ENCODE data around the gene KYAT1. TPM values are rescaled to one million over a fixed set of nuclear protein-coding genes. Genes with fewer than 3 reads are reported as not detected.

Gene KYAT1
- total RNA-seq, 1 donor = 2.0 TPM

DNA sequence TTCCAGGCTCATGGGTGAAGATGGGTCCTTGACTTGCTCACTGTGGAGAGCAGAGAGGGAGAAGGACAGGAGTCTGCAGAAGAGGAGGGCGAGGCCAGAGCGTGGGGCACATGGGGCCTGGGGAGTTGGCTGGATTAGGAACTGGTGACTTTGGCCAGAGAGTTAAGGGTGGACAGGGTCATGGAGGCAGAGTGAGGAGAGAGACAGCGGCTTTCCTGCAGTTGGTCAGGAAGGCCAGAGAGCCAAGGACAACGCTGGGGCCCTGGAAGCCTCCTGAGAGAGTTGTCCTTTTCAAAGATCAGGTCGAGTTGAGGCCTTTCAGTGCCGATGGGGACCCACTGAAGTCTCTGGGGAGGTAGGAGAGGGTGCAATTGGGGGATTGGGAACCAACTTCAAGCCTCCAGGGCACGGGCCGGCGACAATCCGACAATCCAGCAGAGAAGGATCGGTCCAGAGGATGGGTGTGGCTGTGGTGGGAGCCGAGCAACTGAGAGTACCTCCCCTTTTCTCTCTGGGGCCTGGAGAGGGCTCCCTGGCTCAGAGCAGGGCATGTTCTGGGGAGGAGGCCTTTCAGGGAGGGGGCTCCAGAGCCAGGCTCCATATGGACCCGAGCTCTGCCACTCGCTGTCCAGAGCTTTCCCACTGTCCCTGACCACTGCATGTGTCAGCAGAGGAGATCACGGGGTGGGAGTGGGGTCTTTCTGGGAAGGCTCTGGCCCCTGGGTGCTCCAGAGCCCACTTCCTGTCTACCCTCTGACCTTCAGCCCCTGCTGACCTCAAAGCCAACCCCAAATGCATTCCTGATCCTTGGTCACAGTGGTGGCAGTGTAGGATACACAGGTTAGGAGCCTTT lies 31.5 kb upstream of the KYAT1 start:
- Histone ChIP-seq H3K27me3 (ENCODE audit: insufficient read depth, low read length) (no peaks in the 10 kb centered on the region), H3K4me3 (ENCODE audit: low read length) (no peak overlapping the region), H3K9me3 (ENCODE audit: low read depth, low read length) (no peaks in the 10 kb centered on the region), H3K4me1 (ENCODE audit: insufficient read depth, low read length) (peaks cover 19% of the 10 kb centered on the region)

DNA sequence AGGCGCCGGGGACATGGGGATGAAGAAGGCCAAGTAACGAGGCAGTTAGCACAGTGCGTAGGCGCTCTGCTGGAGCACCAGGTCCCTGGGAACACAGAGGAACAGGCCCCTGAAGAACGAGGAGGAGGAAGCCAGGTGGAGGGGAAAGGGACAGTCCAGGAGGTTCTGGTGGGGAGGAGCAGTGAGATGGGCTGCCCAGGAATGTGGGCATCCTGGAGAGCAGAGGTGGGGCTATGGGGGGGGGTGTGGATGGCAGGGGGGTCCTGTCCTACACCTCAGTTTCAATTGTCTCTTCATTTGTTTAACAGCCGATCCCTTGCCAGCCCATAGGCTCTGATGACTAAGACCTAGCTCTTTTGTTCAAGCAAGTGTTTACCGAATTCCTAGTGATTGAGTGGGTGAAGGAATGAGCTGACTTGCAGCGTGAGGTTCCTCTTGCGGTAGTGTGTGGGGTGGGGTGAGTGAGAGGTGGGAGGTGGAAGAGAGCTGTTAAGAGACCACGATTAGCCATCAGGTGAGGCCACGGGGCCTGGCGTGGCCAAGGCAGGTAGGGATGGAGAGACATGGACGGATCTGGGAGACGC lies 30.6 kb upstream of the KYAT1 start:
- Histone ChIP-seq H3K9me3 (ENCODE audit: low read depth, low read length) (no peaks in the 10 kb centered on the region), H3K27me3 (ENCODE audit: insufficient read depth, low read length) (no peaks in the 10 kb centered on the region), H3K4me1 (ENCODE audit: insufficient read depth, low read length) (peaks cover 19% of the 10 kb centered on the region), H3K4me3 (ENCODE audit: low read length) (no peak overlapping the region)

DNA sequence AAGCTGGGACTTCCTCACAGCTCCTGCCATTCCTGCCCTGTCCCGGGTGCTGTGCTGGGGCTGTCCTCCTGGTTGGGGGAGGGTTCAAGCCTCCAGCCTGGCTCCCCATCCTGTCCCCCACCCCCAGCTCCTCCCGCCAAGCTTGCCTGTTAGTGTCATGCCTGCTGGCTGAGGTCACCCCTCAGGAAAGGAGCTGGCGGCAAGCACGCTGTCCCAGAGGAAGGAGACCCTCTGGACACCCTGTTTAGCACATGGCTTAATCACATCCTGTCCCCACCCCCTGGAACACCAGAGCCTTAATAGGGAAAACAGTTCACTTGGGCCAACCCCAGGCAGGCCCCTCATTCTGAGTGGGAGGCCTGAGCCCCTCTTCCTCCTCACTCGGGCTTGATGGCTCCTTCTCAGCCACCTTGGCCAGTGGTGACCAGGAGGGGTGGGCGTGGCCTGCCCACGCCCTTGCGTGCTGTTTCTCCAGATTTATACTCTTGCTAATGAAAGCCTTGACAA lies 29.8 kb upstream of the KYAT1 start:
- Histone ChIP-seq H3K9me3 (ENCODE audit: low read depth, low read length) (no peaks in the 10 kb centered on the region), H3K4me1 (ENCODE audit: insufficient read depth, low read length) (peaks cover 19% of the 10 kb centered on the region), H3K4me3 (ENCODE audit: low read length) (no peak overlapping the region), H3K27me3 (ENCODE audit: insufficient read depth, low read length) (no peaks in the 10 kb centered on the region)

DNA sequence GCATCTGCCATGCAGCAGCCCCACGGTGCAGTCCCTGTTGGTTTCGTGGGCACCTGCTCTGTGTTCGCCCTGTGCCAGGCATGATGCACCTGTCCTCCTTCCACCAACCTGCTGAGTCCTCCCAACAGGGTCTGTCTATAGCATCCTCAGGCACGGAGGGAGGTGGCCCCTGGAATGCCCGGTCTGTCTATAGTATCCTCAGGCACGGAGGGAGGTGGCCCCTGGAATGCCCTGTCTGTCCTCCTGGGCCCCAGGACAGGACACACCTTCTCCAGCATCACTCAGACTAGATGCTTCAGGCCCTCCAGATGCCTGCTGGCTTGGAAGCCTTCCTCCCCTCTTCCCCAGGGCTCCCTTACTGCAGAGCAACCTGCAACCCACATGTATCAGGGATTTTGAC lies 29.2 kb upstream of the KYAT1 start:
- Histone ChIP-seq H3K4me3 (ENCODE audit: low read length) (no peak overlapping the region), H3K27me3 (ENCODE audit: insufficient read depth, low read length) (no peaks in the 10 kb centered on the region), H3K9me3 (ENCODE audit: low read depth, low read length) (no peaks in the 10 kb centered on the region), H3K4me1 (ENCODE audit: insufficient read depth, low read length) (peaks cover 19% of the 10 kb centered on the region)

DNA sequence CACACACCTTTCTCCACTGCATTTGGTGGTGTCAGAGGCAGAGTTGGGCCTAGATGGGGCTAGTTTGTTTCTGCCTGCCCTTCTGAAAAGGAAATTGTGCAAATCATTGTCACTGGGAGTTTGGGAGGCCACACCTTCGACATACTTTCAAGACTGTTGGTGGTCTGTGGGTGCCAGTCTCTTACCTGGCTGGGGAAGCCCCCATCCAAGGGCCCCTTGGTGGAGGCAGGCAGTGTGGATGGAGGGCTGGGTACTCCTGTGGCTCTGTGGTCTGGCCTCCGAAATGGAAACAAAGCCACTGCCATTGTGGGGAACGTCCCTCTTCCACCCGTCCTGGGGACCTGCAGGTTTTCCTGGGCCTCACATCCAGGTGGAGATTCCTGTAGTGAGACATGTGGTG lies 28.1 kb upstream of the KYAT1 start:
- Histone ChIP-seq H3K4me1 (ENCODE audit: insufficient read depth, low read length) (peaks cover 19% of the 10 kb centered on the region), H3K27me3 (ENCODE audit: insufficient read depth, low read length) (no peaks in the 10 kb centered on the region), H3K9me3 (ENCODE audit: low read depth, low read length) (no peaks in the 10 kb centered on the region), H3K4me3 (ENCODE audit: low read length) (no peak overlapping the region)

DNA sequence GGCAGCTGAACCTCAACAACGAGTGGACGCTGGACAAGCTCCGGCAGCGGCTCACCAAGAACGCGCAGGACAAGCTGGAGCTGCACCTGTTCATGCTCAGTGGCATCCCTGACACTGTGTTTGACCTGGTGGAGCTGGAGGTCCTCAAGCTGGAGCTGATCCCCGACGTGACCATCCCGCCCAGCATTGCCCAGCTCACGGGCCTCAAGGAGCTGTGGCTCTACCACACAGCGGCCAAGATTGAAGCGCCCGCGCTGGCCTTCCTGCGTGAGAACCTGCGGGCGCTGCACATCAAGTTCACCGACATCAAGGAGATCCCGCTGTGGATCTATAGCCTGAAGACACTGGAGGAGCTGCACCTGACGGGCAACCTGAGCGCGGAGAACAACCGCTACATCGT lies 26.6 kb upstream of the KYAT1 start:
- H3K4me1 ChIP-seq (ENCODE audit: insufficient read depth, low read length) = peaks cover 24% of the 10 kb centered on the region
- no peaks in the 10 kb centered on the region for H3K9me3 ChIP-seq (ENCODE audit: low read depth, low read length)
- H3K27me3 ChIP-seq (ENCODE audit: insufficient read depth, low read length) = no peaks in the 10 kb centered on the region
- no peak overlapping the region for H3K4me3 ChIP-seq (ENCODE audit: low read length)

DNA sequence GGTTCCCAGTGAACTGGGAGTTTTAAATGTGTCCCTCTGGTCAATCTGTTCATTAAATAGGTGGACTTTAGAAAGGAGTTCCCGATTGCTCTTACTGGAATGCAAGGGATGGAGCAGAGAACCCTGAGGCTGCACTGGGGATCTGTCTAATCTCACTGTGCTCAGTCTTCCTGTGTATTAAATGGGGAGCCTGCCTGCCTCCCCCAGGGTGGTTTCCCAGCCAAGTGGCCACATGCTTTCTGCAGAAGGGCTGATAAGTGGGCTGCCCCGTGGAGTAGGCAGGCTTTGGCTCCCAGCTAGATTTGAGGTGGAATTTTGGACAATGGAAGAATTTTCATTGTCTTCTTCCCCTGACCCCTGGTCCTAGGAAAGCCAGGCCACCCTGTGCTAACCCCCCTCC lies 25.0 kb upstream of the KYAT1 start:
- Histone ChIP-seq H3K27me3 (ENCODE audit: insufficient read depth, low read length) (no peaks in the 10 kb centered on the region), H3K4me1 (ENCODE audit: insufficient read depth, low read length) (peaks cover 34% of the 10 kb centered on the region), H3K4me3 (ENCODE audit: low read length) (no peak overlapping the region), H3K9me3 (ENCODE audit: low read depth, low read length) (no peaks in the 10 kb centered on the region)

DNA sequence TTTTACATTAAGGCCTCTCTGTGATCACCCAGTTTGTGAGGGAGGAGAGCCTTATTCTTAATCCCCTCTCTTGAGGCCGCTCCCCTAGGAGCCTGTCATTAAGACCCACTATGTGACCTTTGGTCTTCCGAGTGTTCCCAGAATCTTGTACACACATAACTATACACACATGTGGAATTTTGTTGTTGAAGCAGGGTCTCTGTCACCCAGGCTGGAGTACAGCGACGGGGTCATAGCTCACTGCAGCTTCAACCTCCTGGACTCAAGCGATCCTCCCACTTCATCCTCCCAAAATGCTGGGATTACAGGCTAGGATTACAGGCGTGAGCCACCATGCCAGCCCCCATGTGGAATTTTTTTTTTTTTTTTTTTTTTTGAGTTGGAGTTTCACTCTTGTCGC lies 24.2 kb upstream of the KYAT1 start:
- no peaks in the 10 kb centered on the region for H3K9me3 ChIP-seq (ENCODE audit: low read depth, low read length)
- H3K4me3 ChIP-seq (ENCODE audit: low read length) = no peak overlapping the region
- H3K4me1 ChIP-seq (ENCODE audit: insufficient read depth, low read length) = peaks cover 34% of the 10 kb centered on the region
- no peaks in the 10 kb centered on the region for H3K27me3 ChIP-seq (ENCODE audit: insufficient read depth, low read length)

DNA sequence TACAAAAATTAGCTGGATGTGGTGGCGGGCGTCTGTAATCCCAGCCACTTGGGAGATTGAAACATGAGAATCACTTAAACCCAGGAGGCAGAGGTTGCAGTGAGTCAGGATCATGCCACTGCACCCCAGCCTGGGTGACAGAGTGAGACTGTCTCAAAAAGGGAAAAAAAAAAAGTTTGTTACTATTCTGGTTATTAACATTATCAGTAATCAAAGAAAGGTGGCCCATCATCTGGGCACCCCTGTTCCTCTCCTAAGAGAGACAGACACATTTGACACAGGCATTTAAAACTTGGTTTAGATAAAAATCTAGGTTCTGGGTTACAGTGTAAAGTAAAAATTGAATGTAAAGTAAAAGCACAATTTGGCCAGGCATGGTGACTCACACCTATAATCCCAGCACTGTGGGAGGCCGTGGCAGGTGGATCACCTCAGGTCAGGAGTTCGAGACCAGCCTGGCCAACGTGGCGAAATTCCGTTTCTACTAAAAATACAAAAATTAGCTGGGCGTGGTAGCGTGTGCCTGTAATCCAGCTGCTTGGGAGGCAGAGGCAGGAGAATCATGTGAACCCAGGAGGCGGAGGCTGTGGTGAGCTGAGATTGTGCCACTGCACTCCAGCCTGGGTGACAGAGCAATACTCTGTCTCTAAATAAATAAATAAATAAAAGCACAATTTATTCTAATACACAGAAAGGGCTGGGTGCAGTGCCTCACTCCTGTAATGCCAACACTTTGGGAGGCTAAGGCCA lies 22.3 kb upstream of the KYAT1 start:
- Histone ChIP-seq H3K4me3 (ENCODE audit: low read length) (no peak overlapping the region), H3K4me1 (ENCODE audit: insufficient read depth, low read length) (peaks cover 49% of the 10 kb centered on the region), H3K9me3 (ENCODE audit: low read depth, low read length) (no peaks in the 10 kb centered on the region), H3K27me3 (ENCODE audit: insufficient read depth, low read length) (no peaks in the 10 kb centered on the region)

DNA sequence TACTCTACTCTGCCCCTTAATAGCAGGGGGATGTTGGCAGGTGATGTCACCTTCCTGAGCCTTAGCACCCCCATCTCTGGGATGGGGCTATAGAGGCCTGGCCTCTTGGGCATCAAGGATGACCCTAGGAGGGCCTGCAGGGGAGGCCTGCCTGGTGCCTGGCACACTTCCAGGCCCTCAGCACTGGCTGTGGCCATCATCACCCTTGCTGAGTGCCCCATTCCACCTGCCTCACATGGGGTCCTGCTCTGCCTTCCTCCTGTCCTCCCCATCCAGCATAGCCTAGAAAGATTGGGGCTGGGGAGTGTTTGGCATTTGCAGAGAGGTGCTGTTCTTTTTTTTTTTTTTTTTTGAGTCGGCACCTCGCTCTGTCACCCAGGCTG lies 21.3 kb upstream of the KYAT1 start:
- Histone ChIP-seq H3K4me3 (ENCODE audit: low read length) (no peak overlapping the region), H3K4me1 (ENCODE audit: insufficient read depth, low read length) (peaks cover 58% of the 10 kb centered on the region), H3K27me3 (ENCODE audit: insufficient read depth, low read length) (no peaks in the 10 kb centered on the region)

DNA sequence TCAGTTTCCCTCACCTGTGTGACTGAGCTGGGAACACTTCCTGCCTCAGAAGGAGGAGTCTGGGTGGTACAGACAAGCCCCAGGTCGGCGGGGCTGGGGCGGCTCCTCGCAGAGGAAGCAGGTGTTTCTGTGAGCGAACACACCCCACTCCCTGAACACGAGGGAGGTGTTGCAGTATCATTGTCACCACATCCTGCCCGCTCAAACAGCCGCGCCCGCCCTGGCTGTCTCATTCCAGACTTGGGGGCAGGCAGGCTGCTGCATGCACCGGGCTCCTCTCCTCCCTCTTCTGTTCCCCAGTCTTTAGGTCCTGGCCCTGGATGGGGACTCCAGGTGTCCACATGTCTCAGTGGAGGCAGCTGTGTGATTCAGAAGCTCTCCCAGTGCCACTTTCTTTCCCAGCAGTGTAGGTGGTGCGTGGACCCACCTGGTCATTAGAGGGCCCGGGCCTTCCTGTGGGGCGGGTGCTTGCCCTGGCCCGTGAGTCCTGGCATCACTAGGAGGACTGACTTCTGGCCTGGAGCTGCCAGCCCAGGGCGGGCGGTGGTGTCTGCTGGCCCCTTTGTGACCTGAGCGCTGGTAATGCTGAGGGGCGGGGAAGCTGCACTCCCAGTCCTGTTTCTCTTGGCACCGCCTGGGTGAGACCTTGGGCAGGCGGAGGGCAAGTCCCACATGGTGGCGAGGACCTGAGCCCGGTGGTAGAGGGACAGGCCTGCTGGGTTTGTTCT lies 20.8 kb upstream of the KYAT1 start:
- Histone ChIP-seq H3K4me1 (ENCODE audit: insufficient read depth, low read length) (peaks cover 64% of the 10 kb centered on the region), H3K27me3 (ENCODE audit: insufficient read depth, low read length) (no peaks in the 10 kb centered on the region), H3K4me3 (ENCODE audit: low read length) (no peak overlapping the region), H3K9me3 (ENCODE audit: low read depth, low read length) (no peaks in the 10 kb centered on the region)

More for the DNA sequence above, 21.3 kb upstream of the KYAT1 start:
- H3K9me3 ChIP-seq (ENCODE audit: low read depth, low read length) = no peaks in the 10 kb centered on the region

DNA sequence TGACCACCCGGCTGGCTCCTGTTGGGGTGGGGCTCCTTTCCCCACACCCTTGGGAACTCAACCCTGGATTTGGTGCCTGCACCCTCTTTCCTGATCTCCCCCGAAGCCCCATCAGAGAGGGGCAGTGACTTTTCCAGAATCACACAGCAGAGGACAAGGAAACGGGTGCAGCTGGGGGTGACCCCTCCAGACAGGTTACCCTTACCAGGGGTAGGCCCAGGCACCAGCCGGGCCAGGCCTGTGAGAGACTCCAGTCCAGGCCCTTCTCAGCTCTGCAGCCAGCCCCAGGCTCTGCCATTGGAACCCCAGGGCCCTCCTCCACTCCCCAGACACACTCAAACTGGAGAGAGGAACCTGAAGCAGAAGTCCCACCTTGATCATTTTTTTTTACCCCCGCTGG lies 20.1 kb upstream of the KYAT1 start:
- H3K4me3 ChIP-seq (ENCODE audit: low read length) = no peak overlapping the region

DNA sequence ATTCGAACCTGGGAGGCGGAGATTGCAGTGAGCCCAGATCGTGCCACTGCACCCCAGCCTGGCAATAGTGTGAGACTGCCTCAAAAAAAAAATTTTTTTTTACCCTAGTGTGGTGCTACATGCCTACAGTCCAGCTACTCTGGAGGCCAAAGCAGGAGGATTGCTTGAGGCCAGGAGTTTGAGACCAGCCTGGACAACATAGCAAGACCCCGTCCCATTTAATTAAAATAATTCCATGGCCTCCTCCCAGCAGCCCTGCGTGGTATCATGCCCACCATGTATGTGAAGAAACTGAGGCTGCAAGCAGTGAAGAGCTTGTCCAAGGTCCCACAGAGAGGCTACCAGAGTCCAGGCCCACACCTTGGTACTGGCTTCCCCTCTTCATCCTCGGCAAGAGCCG lies 19.6 kb upstream of the KYAT1 start:
- H3K27me3 ChIP-seq (ENCODE audit: insufficient read depth, low read length) = no peaks in the 10 kb centered on the region
- no peak overlapping the region for H3K4me3 ChIP-seq (ENCODE audit: low read length)
- H3K4me1 ChIP-seq (ENCODE audit: insufficient read depth, low read length) = peaks cover 65% of the 10 kb centered on the region
- H3K9me3 ChIP-seq (ENCODE audit: low read depth, low read length) = no peaks in the 10 kb centered on the region

More for the DNA sequence above, 20.1 kb upstream of the KYAT1 start:
- Histone ChIP-seq H3K27me3 (ENCODE audit: insufficient read depth, low read length) (no peaks in the 10 kb centered on the region), H3K9me3 (ENCODE audit: low read depth, low read length) (no peaks in the 10 kb centered on the region), H3K4me1 (ENCODE audit: insufficient read depth, low read length) (peaks cover 65% of the 10 kb centered on the region)

DNA sequence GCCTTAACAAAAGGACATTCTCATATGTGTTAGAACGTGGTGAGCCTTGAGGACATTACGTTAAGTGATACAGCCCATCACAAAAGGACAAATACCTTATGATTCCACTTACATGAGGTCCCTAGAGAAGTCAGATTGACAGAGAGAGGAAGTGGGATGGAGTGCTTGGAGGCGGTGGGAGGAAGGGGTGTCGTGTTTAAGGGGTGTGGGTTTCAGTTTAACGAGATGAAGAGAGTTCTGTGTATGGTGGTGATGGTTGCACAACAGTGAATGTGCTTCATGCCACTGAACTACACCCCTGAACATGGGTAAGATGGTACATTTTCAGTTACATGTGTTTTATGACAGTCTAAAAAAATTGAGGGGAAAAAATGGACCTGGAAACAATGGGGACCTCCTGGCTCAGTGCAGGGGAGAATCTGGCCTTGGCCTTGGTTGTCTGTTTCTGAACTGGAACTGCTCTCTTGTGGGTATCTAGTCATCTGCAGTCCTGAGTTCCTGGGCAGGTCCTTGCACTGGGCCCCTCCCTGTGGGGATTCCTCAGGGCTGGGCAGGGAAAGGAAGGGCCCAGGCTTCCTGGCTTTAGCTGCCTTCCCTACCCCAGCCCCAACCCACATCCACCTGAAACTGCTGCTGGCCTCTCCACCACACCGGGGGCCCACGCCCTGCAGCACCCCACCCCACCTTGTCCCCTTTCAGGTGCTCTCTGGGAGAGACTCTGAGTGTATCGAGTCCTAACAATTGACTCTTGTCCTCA lies 18.0 kb upstream of the KYAT1 start:
- H3K27me3 ChIP-seq (ENCODE audit: insufficient read depth, low read length) = no peaks in the 10 kb centered on the region
- H3K4me1 ChIP-seq (ENCODE audit: insufficient read depth, low read length) = peaks cover 75% of the 10 kb centered on the region
- no peak overlapping the region for H3K4me3 ChIP-seq (ENCODE audit: low read length)
- no peaks in the 10 kb centered on the region for H3K9me3 ChIP-seq (ENCODE audit: low read depth, low read length)

Data from mononuclear cell (primary cell).